Type B pancreatic cell (in vitro differentiated cells): ENCODE measurements around the gene SPTBN2. TPM values are rescaled to one million over a fixed set of nuclear protein-coding genes. Genes with fewer than 3 reads are reported as not detected.

ENCODE experiments used
- DNase-seq: peaks from one replicate; pipeline ENCODE4 v3.0.0; 2021; ENCODE audit warnings: mixed read lengths; ENCODE audit not compliant: unreplicated experiment; ENCODE audit errors: extremely low spot score
- H3K27ac Mint-ChIP-seq: 2 replicates; pipeline ENCODE4 v1.8.0; 2021; ENCODE audit warnings: mild to moderate bottlenecking, mixed read lengths
- H3K27me3 Mint-ChIP-seq: 2 replicates; pipeline ENCODE4 v1.8.0; 2021; ENCODE audit warnings: mixed read lengths
- H3K36me3 Mint-ChIP-seq: 2 replicates; pipeline ENCODE4 v1.8.0; 2021; ENCODE audit warnings: mixed read lengths
- H3K4me1 Mint-ChIP-seq: one replicate; pipeline ENCODE4 v1.8.0; 2021; ENCODE audit warnings: mixed read lengths; ENCODE audit not compliant: unreplicated experiment
- H3K4me3 Mint-ChIP-seq: 2 replicates; pipeline ENCODE4 v1.8.0; 2021; ENCODE audit warnings: mild to moderate bottlenecking, mixed read lengths
- H3K9me3 Mint-ChIP-seq: 2 replicates; pipeline ENCODE4 v1.8.0; 2021; ENCODE audit warnings: mixed read lengths
- total RNA-seq: library from RNA; stranded (reverse); gene quantifications from 2 replicates; pipeline ENCODE4 v1.2.1, GENCODE V29; 2021; ENCODE audit warnings: low replicate concordance
- TF ChIP-seq, protein P1 (sequence below): fragments of 200-600 bp; sonication (generic); conservative IDR thresholded peaks from 2 replicates; pipeline ENCODE4 v1.5.0; 2021; ENCODE audit warnings: antibody characterized with exemption, mild to moderate bottlenecking

SPTBN2 gene
- total RNA-seq, 1 donor from 2014 or later, result 56.0 TPM

GRCh38 chr11:66713746-66714480 is 15.1 kb downstream of the SPTBN2 start:
- H3K4me1 Mint-ChIP-seq, result no peaks in the 10 kb centered on the region
- peak overlapping the region; percentile 22 for H3K27ac Mint-ChIP-seq
- H3K36me3 Mint-ChIP-seq, result peaks cover 13% of the 10 kb centered on the region

DNA sequence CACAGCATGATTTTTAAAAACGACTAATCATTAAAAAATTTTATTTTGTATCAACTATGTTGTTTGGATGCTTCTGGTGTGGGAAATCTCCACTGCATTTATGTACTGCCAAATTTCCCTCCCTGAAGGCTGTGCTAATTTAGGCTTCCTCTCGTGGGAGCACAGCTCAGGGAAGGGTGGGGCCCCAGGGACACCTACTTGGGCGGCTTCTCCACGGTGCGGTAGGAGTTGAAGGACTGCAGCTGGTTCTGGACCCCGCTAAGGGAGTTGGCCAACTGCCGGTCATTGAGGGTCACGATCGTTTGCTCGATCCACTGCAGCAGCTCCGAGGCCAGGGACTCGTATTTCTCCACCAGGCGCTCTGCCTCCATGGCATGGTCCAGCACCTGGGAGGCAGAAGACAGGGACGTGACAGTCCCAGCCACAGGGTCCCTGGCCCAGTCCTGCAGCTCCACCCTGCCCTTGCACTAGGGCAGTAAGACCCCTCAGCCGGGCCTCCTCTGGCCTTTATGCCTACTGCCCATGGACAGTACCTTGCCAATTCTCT is 18.6 kb downstream of the SPTBN2 start:
- no peak overlapping the region for H3K27ac Mint-ChIP-seq
- H3K36me3 Mint-ChIP-seq, result peaks cover 16% of the 10 kb centered on the region
- TF ChIP-seq, protein P1, sequence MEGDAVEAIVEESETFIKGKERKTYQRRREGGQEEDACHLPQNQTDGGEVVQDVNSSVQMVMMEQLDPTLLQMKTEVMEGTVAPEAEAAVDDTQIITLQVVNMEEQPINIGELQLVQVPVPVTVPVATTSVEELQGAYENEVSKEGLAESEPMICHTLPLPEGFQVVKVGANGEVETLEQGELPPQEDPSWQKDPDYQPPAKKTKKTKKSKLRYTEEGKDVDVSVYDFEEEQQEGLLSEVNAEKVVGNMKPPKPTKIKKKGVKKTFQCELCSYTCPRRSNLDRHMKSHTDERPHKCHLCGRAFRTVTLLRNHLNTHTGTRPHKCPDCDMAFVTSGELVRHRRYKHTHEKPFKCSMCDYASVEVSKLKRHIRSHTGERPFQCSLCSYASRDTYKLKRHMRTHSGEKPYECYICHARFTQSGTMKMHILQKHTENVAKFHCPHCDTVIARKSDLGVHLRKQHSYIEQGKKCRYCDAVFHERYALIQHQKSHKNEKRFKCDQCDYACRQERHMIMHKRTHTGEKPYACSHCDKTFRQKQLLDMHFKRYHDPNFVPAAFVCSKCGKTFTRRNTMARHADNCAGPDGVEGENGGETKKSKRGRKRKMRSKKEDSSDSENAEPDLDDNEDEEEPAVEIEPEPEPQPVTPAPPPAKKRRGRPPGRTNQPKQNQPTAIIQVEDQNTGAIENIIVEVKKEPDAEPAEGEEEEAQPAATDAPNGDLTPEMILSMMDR, result no peak
- no peaks in the 10 kb centered on the region for H3K4me1 Mint-ChIP-seq
- no peak overlapping the region for H3K4me3 Mint-ChIP-seq
- H3K9me3 Mint-ChIP-seq, result no peaks in the 10 kb centered on the region
- no peak for DNase-seq
- H3K27me3 Mint-ChIP-seq, result no peaks in the 10 kb centered on the region

More at GRCh38 chr11:66713746-66714480, 15.1 kb downstream of the SPTBN2 start:
- no peaks in the 10 kb centered on the region for H3K9me3 Mint-ChIP-seq
- no peak for DNase-seq
- TF ChIP-seq, protein P1, result no peak
- no peaks in the 10 kb centered on the region for H3K27me3 Mint-ChIP-seq
- H3K4me3 Mint-ChIP-seq, result no peak overlapping the region

GRCh38 chr11:66708701-66709100 is 20.3 kb downstream of the SPTBN2 start:
- H3K4me3 Mint-ChIP-seq, result no peak overlapping the region

GRCh38 chr11:66708094-66708493 is 20.9 kb downstream of the SPTBN2 start:
- H3K27ac Mint-ChIP-seq, result no peak overlapping the region
- H3K4me1 Mint-ChIP-seq, result no peaks in the 10 kb centered on the region
- no peak for DNase-seq
- TF ChIP-seq, protein P1, result no peak
- no peaks in the 10 kb centered on the region for H3K27me3 Mint-ChIP-seq
- peaks cover 6% of the 10 kb centered on the region for H3K36me3 Mint-ChIP-seq
- no peak overlapping the region for H3K4me3 Mint-ChIP-seq
- H3K9me3 Mint-ChIP-seq, result no peaks in the 10 kb centered on the region

More at GRCh38 chr11:66708701-66709100, 20.3 kb downstream of the SPTBN2 start:
- H3K4me1 Mint-ChIP-seq, result no peaks in the 10 kb centered on the region
- peaks cover 10% of the 10 kb centered on the region for H3K36me3 Mint-ChIP-seq
- H3K27me3 Mint-ChIP-seq, result no peaks in the 10 kb centered on the region
- DNase-seq, result no peak
- no peak overlapping the region for H3K27ac Mint-ChIP-seq
- no peaks in the 10 kb centered on the region for H3K9me3 Mint-ChIP-seq
- TF ChIP-seq, protein P1, result no peak

- Mint-ChIP-seq H3K27ac (no peak overlapping the region), H3K27me3 (no peaks in the 10 kb centered on the region), H3K4me1 (no peaks in the 10 kb centered on the region), H3K36me3 (peaks cover 6% of the 10 kb centered on the region), H3K9me3 (no peaks in the 10 kb centered on the region), H3K4me3 (no peak overlapping the region)
- no peak for DNase-seq
- TF ChIP-seq, protein P1, result no peak
Measured at GRCh38 chr11:66707486-66707885, 21.5 kb downstream of the SPTBN2 start.
